KMS-11 (cell line): ENCODE results near the gene SSC4D.
"Not testable (repeated sequence)": the region's sequence is repeated elsewhere in the genome, so short reads cannot be mapped to it uniquely, and the experiment has no call there.

ENCODE experiments used
- H2AFZ ChIP-seq: fragments of 200-600 bp; sonication (generic); 2 replicates; pipeline ENCODE4 v1.6.1; 2016; ENCODE audit warnings: antibody characterized with exemption, mixed run types, low read depth
- H3K27ac ChIP-seq: fragments of 200-600 bp; sonication (generic); 2 replicates; pipeline ENCODE4 v1.6.1; 2016; ENCODE audit warnings: mild to moderate bottlenecking, mixed run types
- H3K27me3 ChIP-seq: fragments of 200-600 bp; sonication (generic); 2 replicates; pipeline ENCODE4 v1.6.1; 2017; ENCODE audit warnings: mild to moderate bottlenecking, low read depth, mixed run types, moderate library complexity; ENCODE audit not compliant: insufficient read depth
- H3K36me3 ChIP-seq: fragments of 200-600 bp; sonication (generic); 2 replicates; pipeline ENCODE4 v1.6.1; 2017; ENCODE audit warnings: mild to moderate bottlenecking, mixed run types; ENCODE audit not compliant: insufficient read depth
- H3K4me1 ChIP-seq: fragments of 200-600 bp; sonication (generic); 2 replicates; pipeline ENCODE4 v1.6.1; 2016; ENCODE audit warnings: mild to moderate bottlenecking, low read depth, mixed run types; ENCODE audit not compliant: poor library complexity, severe bottlenecking
- H3K4me2 ChIP-seq: fragments of 200-600 bp; sonication (generic); 2 replicates; pipeline ENCODE4 v1.7.0; 2016; ENCODE audit warnings: mild to moderate bottlenecking, mixed run types
- H3K4me3 ChIP-seq: fragments of 200-600 bp; sonication (generic); IDR thresholded peaks from 2 replicates; pipeline ENCODE4 v1.6.1; 2017; ENCODE audit warnings: low read depth, low read length, mixed read lengths; ENCODE audit not compliant: insufficient read depth
- H3K79me2 ChIP-seq: fragments of 200-600 bp; sonication (generic); 2 replicates; pipeline ENCODE4 v1.6.1; 2016; ENCODE audit warnings: low read depth, mixed run types; ENCODE audit not compliant: insufficient read depth
- H3K9ac ChIP-seq: fragments of 200-600 bp; sonication (generic); 2 replicates; pipeline ENCODE4 v1.6.1; 2016; ENCODE audit warnings: mild to moderate bottlenecking, mixed run types
- H4K20me1 ChIP-seq: fragments of 200-600 bp; sonication (generic); 2 replicates; pipeline ENCODE4 v1.6.1; 2016; ENCODE audit warnings: mild to moderate bottlenecking, mixed run types; ENCODE audit not compliant: insufficient read depth
- CTCF ChIP-seq: fragments of 200-600 bp; sonication (generic); conservative IDR thresholded peaks from 2 replicates; pipeline ENCODE4 v1.6.1; 2017; ENCODE audit warnings: low read depth, mild to moderate bottlenecking, antibody characterized with exemption, low read length, moderate library complexity, mixed read lengths

SSC4D gene

DNA sequence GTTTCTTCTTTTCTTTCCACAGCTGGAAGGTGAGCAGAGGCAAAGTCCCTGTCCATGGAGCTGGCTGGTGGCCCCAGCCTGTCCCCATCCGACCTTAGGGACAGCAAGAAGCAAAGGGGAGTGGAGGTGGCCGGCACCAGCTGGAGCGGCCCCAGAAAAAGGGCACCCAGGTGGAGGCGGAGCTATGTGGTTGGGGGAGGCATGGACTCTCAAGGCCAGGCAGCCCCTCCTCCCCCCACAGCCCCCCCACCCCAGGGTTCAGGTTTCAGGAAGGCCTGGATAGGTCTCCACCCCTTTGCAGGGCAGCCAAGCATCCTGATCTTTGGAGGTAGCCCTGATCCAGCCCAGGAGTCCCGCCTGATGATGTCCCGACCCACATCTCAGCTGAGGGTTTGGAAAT, at the start of gene SSC4D:
TSS of gene SSC4D (minus strand) at position 161 of the 400 bp plus-strand sequence. CDS start 5,258 bp downstream, outside the sequence.
- H4K20me1 ChIP-seq = no peaks in the 10 kb centered on the region
- H3K36me3 ChIP-seq = no peaks in the 10 kb centered on the region
- H3K79me2 ChIP-seq = no peaks in the 10 kb centered on the region
- H2AFZ ChIP-seq = no peak within 1 kb of the TSS
- H3K4me3 ChIP-seq = no peak within 1 kb of the TSS
- no peak for TF ChIP-seq CTCF
- no peaks in the 10 kb centered on the region for H3K27me3 ChIP-seq
- no peaks in the 10 kb centered on the region for H3K4me1 ChIP-seq
- no peak within 1 kb of the TSS for H3K27ac ChIP-seq
- H3K4me2 ChIP-seq = no peak within 1 kb of the TSS
- no peak within 1 kb of the TSS for H3K9ac ChIP-seq

GRCh38 chr7:76458504-76458903, 49.0 kb upstream of the SSC4D start:
- H4K20me1 ChIP-seq, H3K4me1 ChIP-seq, H3K27ac ChIP-seq, H3K79me2 ChIP-seq, H3K9ac ChIP-seq, H3K27me3 ChIP-seq, H2AFZ ChIP-seq, H3K4me2 ChIP-seq, H3K36me3 ChIP-seq, H3K4me3 ChIP-seq: not testable (repeated sequence)

DNA sequence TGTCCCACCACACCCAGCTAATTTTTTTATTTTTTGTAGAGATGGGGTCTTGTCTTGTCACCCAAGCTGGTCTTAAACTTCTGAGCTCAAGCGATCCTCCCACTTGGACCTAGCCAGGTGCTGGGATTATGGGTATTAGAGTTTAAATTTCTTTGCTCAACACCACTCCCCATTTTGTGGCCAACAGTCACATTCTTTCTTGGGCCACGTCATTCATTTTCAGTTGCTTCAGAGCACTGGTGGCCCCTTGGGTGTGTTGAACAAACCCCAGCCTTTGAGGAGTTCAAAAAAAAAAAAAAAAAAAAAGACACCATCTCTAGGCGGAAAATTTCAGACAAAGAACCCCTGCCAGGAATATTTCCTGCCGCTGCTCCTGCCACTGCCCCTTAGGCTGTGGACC, 47.5 kb upstream of the SSC4D start:
- not testable (repeated sequence) for H3K4me3 ChIP-seq, H3K27me3 ChIP-seq, H3K4me1 ChIP-seq, H3K27ac ChIP-seq, H3K9ac ChIP-seq, H3K36me3 ChIP-seq, H4K20me1 ChIP-seq, H3K4me2 ChIP-seq, H2AFZ ChIP-seq, H3K79me2 ChIP-seq

DNA sequence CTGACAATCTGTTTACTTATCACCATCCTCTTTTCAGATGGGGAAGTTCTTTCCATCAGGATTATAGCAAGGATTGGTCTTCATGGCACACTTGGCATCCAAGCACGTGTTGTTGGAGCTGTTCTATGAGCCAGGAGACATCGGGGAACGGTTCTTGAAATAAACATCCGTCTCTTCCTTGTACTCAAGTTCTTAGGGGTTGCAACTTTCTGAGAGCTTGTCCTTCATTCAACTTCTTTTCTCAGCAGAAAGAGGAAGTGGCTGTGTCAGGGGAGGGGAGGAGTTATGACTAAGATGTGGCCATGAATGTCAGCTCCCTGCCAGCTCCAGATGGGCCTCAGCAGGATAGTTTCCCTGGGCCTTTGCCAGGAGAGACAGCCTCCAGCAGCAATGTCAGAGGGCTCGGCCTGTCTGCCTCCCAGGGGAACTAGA, 36.1 kb upstream of the SSC4D start:
- Histone ChIP-seq H3K27ac (peak overlapping the region; percentile 77), H3K4me2 (peak overlapping the region; percentile 57), H3K9ac (peak overlapping the region; percentile 19; the same call in 1 of the 2 replicates), H3K4me1 (peaks cover 20% of the 10 kb centered on the region)
- H2AFZ ChIP-seq, H3K79me2 ChIP-seq, H4K20me1 ChIP-seq, H3K36me3 ChIP-seq, H3K4me3 ChIP-seq, H3K27me3 ChIP-seq: not testable (repeated sequence)

- not testable (repeated sequence) for H3K36me3 ChIP-seq, H3K4me2 ChIP-seq, H4K20me1 ChIP-seq, H3K27me3 ChIP-seq, H3K9ac ChIP-seq, H3K79me2 ChIP-seq, H2AFZ ChIP-seq, H3K4me3 ChIP-seq
- H3K4me1 ChIP-seq = peaks cover 20% of the 10 kb centered on the region
- peak overlapping the region; percentile 77 for H3K27ac ChIP-seq
Measured at GRCh38 chr7:76443846-76444245, 34.3 kb upstream of the SSC4D start.

GRCh38 chr7:76442664-76443446, 33.4 kb upstream of the SSC4D start:
- H4K20me1 ChIP-seq, H3K27ac ChIP-seq, H3K36me3 ChIP-seq: not testable (repeated sequence)

GRCh38 chr7:76441792-76442191, 32.3 kb upstream of the SSC4D start:
- not testable (repeated sequence) for H3K4me2 ChIP-seq, H3K79me2 ChIP-seq, H3K4me3 ChIP-seq, H2AFZ ChIP-seq, H3K9ac ChIP-seq, H4K20me1 ChIP-seq, H3K27ac ChIP-seq, H3K36me3 ChIP-seq, H3K27me3 ChIP-seq
- peaks cover 25% of the 10 kb centered on the region for H3K4me1 ChIP-seq

More at GRCh38 chr7:76442664-76443446, 33.4 kb upstream of the SSC4D start:
- H3K27me3 ChIP-seq, H2AFZ ChIP-seq, H3K79me2 ChIP-seq, H3K4me2 ChIP-seq, H3K9ac ChIP-seq, H3K4me3 ChIP-seq: not testable (repeated sequence)
- H3K4me1 ChIP-seq = peaks cover 22% of the 10 kb centered on the region

- not testable (repeated sequence) for H4K20me1 ChIP-seq, H3K9ac ChIP-seq, H3K79me2 ChIP-seq, H2AFZ ChIP-seq, H3K4me3 ChIP-seq, H3K36me3 ChIP-seq, H3K27me3 ChIP-seq, H3K4me2 ChIP-seq, H3K27ac ChIP-seq
- H3K4me1 ChIP-seq = peaks cover 23% of the 10 kb centered on the region
Measured at GRCh38 chr7:76440404-76440803, 30.9 kb upstream of the SSC4D start.

DNA sequence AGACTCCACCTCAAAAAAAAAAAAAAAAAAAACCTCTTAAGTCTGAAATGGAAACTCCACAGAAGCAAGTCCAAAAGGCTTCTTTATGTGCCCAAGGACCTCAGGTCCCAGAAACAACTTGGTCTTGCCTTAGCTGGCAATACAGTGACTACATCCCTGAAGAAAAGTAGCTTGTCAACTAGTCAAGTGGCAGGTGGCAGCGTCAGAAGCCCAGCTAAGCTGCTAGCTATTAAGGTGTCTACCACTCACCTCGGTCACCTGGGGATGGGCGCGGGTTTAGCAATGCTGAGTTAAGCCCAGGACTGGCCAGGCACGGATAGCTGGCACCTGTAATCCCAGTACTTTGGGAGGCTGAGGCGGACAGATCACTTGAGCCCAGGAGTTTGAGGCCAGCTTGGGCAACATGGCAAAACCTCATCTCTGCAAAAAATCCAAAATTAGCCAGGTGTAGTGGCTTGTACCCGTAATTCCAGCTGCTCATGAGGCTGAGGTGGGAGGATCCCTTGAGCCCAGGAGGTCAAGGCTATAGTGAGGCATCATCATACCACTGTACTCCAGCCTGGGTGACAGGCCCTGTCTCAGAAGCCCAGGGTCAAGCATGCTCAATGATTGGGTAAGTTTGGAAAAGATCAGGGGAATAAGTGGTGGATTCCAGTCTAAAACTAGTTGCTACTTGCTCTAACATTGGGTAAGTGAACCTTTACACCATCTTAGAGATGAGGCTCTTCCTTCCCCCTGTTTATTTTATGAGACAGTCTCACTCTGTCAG, 29.8 kb upstream of the SSC4D start:
- H4K20me1 ChIP-seq, H3K4me3 ChIP-seq, H3K27me3 ChIP-seq, H2AFZ ChIP-seq, H3K36me3 ChIP-seq, H3K4me2 ChIP-seq, H3K27ac ChIP-seq, H3K9ac ChIP-seq, H3K79me2 ChIP-seq: not testable (repeated sequence)
- H3K4me1 ChIP-seq = peaks cover 12% of the 10 kb centered on the region
